D721Med (cell line): Measurements from ENCODE around the gene TRMO.

Experiments used
- DNase-seq: peaks from one replicate; pipeline ENCODE4 v3.0.0; 2011; ENCODE audit warnings: low spot score; ENCODE audit not compliant: insufficient read length
- FAIRE-seq: peaks from 2 replicates; lab custom pipeline; 2011; peaks lifted over from hg19 to GRCh38; lab: Jason Lieb, UNC
- TF ChIP-seq, protein P1 (sequence below): IDR thresholded peaks from 2 replicates; pipeline ENCODE4 v1.5.1; 2012; ENCODE audit warnings: mild to moderate bottlenecking, control low read depth; ENCODE audit not compliant: insufficient read depth; ENCODE audit errors: missing control alignments

The TRMO gene

DNA sequence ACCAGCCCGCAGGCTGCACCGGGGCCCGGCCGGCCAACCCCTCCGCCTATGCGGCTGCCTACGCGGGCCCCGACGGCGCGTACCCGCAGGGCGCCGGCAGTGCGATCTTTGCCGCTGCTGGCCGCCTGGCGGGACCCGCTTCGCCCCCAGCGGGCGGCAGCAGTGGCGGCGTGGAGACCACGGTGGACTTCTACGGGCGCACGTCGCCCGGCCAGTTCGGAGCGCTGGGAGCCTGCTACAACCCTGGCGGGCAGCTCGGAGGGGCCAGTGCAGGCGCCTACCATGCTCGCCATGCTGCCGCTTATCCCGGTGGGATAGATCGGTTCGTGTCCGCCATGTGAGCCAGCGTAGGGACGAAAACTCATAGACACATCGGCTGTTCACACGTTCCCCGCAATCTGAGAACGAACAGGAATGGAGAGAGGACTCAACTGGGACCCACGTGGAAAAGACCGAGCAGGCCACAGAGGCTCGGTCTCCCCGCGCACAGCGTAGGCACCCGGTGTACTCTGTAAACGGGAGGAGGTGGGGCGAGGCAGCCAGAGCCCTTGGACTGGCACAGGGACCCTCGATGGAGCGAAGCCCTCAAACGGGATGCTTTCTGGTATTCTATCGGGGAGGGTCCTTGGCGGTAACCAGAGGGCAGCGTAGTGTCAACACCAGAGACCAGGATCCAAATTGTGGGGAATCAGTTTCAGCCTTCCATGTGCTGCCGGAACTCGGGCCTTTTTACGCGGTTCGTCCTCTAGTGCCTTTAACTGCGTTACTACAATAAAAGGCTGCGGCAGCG is 67.4 kb downstream of the TRMO start:
- TF ChIP-seq, protein P1, sequence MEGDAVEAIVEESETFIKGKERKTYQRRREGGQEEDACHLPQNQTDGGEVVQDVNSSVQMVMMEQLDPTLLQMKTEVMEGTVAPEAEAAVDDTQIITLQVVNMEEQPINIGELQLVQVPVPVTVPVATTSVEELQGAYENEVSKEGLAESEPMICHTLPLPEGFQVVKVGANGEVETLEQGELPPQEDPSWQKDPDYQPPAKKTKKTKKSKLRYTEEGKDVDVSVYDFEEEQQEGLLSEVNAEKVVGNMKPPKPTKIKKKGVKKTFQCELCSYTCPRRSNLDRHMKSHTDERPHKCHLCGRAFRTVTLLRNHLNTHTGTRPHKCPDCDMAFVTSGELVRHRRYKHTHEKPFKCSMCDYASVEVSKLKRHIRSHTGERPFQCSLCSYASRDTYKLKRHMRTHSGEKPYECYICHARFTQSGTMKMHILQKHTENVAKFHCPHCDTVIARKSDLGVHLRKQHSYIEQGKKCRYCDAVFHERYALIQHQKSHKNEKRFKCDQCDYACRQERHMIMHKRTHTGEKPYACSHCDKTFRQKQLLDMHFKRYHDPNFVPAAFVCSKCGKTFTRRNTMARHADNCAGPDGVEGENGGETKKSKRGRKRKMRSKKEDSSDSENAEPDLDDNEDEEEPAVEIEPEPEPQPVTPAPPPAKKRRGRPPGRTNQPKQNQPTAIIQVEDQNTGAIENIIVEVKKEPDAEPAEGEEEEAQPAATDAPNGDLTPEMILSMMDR: no peak
- FAIRE-seq: no peak
- no peak for DNase-seq
